ENCODE results near the gene TBXT.
"Not testable (repeated sequence)": the region's sequence is repeated elsewhere in the genome, so short reads cannot be mapped to it uniquely, and the experiment has no call there.

The TBXT gene

GRCh38 chr6:166169549-166170421 lies 2.1 kb upstream of the TBXT start:
- no peak for FAIRE-seq

GRCh38 chr6:166168616-166169548 lies 1.2 kb upstream of the TBXT start:
- no peak for FAIRE-seq

GRCh38 chr6:166167258-166167731 lies 356 bp downstream of the TBXT start:
- no peak for FAIRE-seq

- FAIRE-seq, result no peak
Observed at GRCh38 chr6:166166314-166167257, 1.1 kb downstream of the TBXT start.

- FAIRE-seq, result no peak
Observed at GRCh38 chr6:166165558-166166313, 1.9 kb downstream of the TBXT start.

GRCh38 chr6:166162599-166163342 lies 4.9 kb downstream of the TBXT start:
- FAIRE-seq, result no peak

- FAIRE-seq, result no peak
Observed at GRCh38 chr6:166157930-166158617, 9.6 kb downstream of the TBXT start.

- peak; percentile 96 for FAIRE-seq
Observed at GRCh38 chr6:166156942-166157341, 10.7 kb downstream of the TBXT start.

- FAIRE-seq, result no peak
Observed at GRCh38 chr6:166153966-166154365, 13.7 kb downstream of the TBXT start.

GRCh38 chr6:166152660-166153059 lies 15.0 kb downstream of the TBXT start:
- FAIRE-seq, result no peak

- FAIRE-seq, result no peak
Observed at GRCh38 chr6:166151798-166152197, 15.9 kb downstream of the TBXT start.

GRCh38 chr6:166145751-166146150 lies 21.9 kb downstream of the TBXT start:
- FAIRE-seq, result no peak

GRCh38 chr6:166143011-166143410 lies 24.6 kb downstream of the TBXT start:
- FAIRE-seq, result no peak

GRCh38 chr6:166127624-166128472 lies 39.8 kb downstream of the TBXT start:
- no peak for FAIRE-seq

- FAIRE-seq, result not testable (repeated sequence)
Observed at GRCh38 chr6:166123115-166123514, 44.5 kb downstream of the TBXT start.

- FAIRE-seq, result no peak
Observed at GRCh38 chr6:166121726-166122125, 45.9 kb downstream of the TBXT start.

- FAIRE-seq, result no peak
Observed at GRCh38 chr6:166119116-166119911, 48.3 kb downstream of the TBXT start.

- peak; percentile 15 for FAIRE-seq
Observed at GRCh38 chr6:166115609-166116008, 52.0 kb downstream of the TBXT start.

Data from G401.6 (cell line).